Thyroid gland (tissue), 4 donors: ENCODE results near the gene ACOX3. TPM values are rescaled to one million over a fixed set of nuclear protein-coding genes. Genes with fewer than 3 reads are reported as not detected.
A peak's percentile ranks its signal among the peaks of the same experiment; 100 is the strongest.

Experiments used
- DNase-seq, 2 donors: peaks; one replicate each; pipeline ENCODE4 v3.0.0-alpha.2; 2019
- H3K27ac ChIP-seq, 3 donors: fragments of 200-600 bp; sonication (generic); 1 replicate in 2 of 3; 2 replicates in 1 of 3; pipeline ENCODE4 v1.5.1; 2016 to 2019; ENCODE audit warnings: mild to moderate bottlenecking in 1 of 3, moderate library complexity in 1 of 3
- H3K27me3 ChIP-seq: fragments of 200-600 bp; sonication (generic); one replicate; pipeline ENCODE4 v1.5.1; 2019
- H3K36me3 ChIP-seq, 2 donors: fragments of 200-600 bp; sonication (generic); one replicate each; pipeline ENCODE4 v1.5.1; 2016 to 2019
- H3K4me1 ChIP-seq, 2 donors: fragments of 200-600 bp; sonication (generic); one replicate each; pipeline ENCODE4 v1.5.1; 2017 to 2019
- H3K4me3 ChIP-seq, 3 donors: fragments of 200-600 bp; sonication (generic); replicated peaks in 1 of 3; 1 replicate in 2 of 3; 2 replicates in 1 of 3; pipeline ENCODE4 v1.5.1; 2016; ENCODE audit warnings: mild to moderate bottlenecking in 1 of 3
- H3K9me3 ChIP-seq: fragments of 200-600 bp; sonication (generic); one replicate; pipeline ENCODE4 v1.5.1; 2017
- POLR2A ChIP-seq, 2 donors: fragments of 450-650 bp; IDR thresholded peaks; one replicate each; pipeline ENCODE4 v1.6.1; 2017; ENCODE audit warnings: antibody characterized with exemption in 2 of 2, mild to moderate bottlenecking in 2 of 2, moderate library complexity in 1 of 2
- WGBS, 2 donors: methylation state at CpG; one replicate each; pipeline ENCODE4 v1.1.5; 2017; 5-methylcytosine and 5-hydroxymethylcytosine counted together
- intact Hi-C: fragments of 100-400 bp; cut with DNase I; formaldehyde crosslinking; loops from one replicate; pipeline ENCODE4 v1.15.1; 2023
- total RNA-seq, 4 donors: library from RNA; depleted of rRNA; stranded (reverse); fragments of >200 nt; gene quantifications; one replicate each; pipeline ENCODE4 v1.2.3, GENCODE V29; 2016
- TF ChIP-seq, protein P1 (sequence below), 6 experiments: fragments of 200-600 bp in 3 of 6; fragments of 450-650 bp in 3 of 6; sonication (generic) in 3 of 6; IDR thresholded peaks; one replicate each; pipeline ENCODE4 v1.5.1; 2016 to 2019; ENCODE audit warnings: antibody characterized with exemption in 6 of 6, mild to moderate bottlenecking in 2 of 6, inconsistent platforms in 1 of 6, moderate library complexity in 1 of 6

ACOX3 gene
- total RNA-seq, 4 donors from 2014 or later = 28.2 to 61.8 (median 47.7) TPM

GRCh38 chr4:8355864-8356565, 84.5 kb downstream of the ACOX3 start:
- H3K4me3 ChIP-seq = no peak overlapping the region
- TF ChIP-seq, protein P1, sequence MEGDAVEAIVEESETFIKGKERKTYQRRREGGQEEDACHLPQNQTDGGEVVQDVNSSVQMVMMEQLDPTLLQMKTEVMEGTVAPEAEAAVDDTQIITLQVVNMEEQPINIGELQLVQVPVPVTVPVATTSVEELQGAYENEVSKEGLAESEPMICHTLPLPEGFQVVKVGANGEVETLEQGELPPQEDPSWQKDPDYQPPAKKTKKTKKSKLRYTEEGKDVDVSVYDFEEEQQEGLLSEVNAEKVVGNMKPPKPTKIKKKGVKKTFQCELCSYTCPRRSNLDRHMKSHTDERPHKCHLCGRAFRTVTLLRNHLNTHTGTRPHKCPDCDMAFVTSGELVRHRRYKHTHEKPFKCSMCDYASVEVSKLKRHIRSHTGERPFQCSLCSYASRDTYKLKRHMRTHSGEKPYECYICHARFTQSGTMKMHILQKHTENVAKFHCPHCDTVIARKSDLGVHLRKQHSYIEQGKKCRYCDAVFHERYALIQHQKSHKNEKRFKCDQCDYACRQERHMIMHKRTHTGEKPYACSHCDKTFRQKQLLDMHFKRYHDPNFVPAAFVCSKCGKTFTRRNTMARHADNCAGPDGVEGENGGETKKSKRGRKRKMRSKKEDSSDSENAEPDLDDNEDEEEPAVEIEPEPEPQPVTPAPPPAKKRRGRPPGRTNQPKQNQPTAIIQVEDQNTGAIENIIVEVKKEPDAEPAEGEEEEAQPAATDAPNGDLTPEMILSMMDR (IDR thresholded peaks at IDR 0.05) = no peak
- TF ChIP-seq POLR2A (IDR thresholded peaks at IDR 0.05) = no peak
- no peaks in the 10 kb centered on the region for H3K27me3 ChIP-seq
- no peaks in the 10 kb centered on the region for H3K9me3 ChIP-seq
- WGBS, 2 donors = 51 to 63% methylated on average over 8 of the region's 8 CpGs
- H3K36me3 ChIP-seq = no peaks in the 10 kb centered on the region
- peak overlapping the region in 2 of 3 donors; percentile 50 to 51 for H3K27ac ChIP-seq
- intact Hi-C loops = no loop called here
- peak in 1 of 2 donors; percentile 54 for DNase-seq
- H3K4me1 ChIP-seq = peaks cover 47 to 70% of the 10 kb centered on the region in 2 donors

- WGBS, 2 donors = 67 to 75% methylated on average over 6 of the region's 6 CpGs
- no peaks in the 10 kb centered on the region for H3K27me3 ChIP-seq
- H3K4me3 ChIP-seq = no peak overlapping the region
- H3K4me1 ChIP-seq = peaks cover 52 to 77% of the 10 kb centered on the region in 2 donors
- no peak for DNase-seq
- peak overlapping the region in 2 of 3 donors; percentile 50 to 51 for H3K27ac ChIP-seq
- no peak for TF ChIP-seq POLR2A (IDR thresholded peaks at IDR 0.05)
- TF ChIP-seq, protein P1 (IDR thresholded peaks at IDR 0.05) = no peak
- no peaks in the 10 kb centered on the region for H3K36me3 ChIP-seq
- intact Hi-C loops = no loop called here
- H3K9me3 ChIP-seq = no peaks in the 10 kb centered on the region
Observed at GRCh38 chr4:8355306-8355705, 85.2 kb downstream of the ACOX3 start.

- Histone ChIP-seq H3K4me3 (no peak overlapping the region), H3K27ac (peak overlapping the region; percentile 16 to 97 (median 92)), H3K27me3 (no peaks in the 10 kb centered on the region), H3K36me3 (no peaks in the 10 kb centered on the region), H3K9me3 (no peaks in the 10 kb centered on the region), H3K4me1 (peaks cover 52 to 80% of the 10 kb centered on the region in 2 donors)
- DNase-seq = peak in 1 of 2 donors; percentile 61
- WGBS, 2 donors = 78 to 83% methylated on average over 7 to 12 of the region's 12 CpGs
- intact Hi-C loops = no loop called here
- TF ChIP-seq, protein P1 (IDR thresholded peaks at IDR 0.05) = no peak
- no peak for TF ChIP-seq POLR2A (IDR thresholded peaks at IDR 0.05)
Observed at GRCh38 chr4:8353912-8354453, 86.5 kb downstream of the ACOX3 start.

- intact Hi-C loops = no loop called here
- no peak overlapping the region for H3K4me3 ChIP-seq
- H3K36me3 ChIP-seq = no peaks in the 10 kb centered on the region
- 89 to 94% methylated on average over 4 to 9 of the region's 9 CpGs for WGBS, 2 donors
- H3K27ac ChIP-seq = peak overlapping the region; percentile 16 to 97 (median 92)
- no peak for DNase-seq
- no peak for TF ChIP-seq POLR2A (IDR thresholded peaks at IDR 0.05)
- TF ChIP-seq, protein P1 (IDR thresholded peaks at IDR 0.05) = no peak
- H3K9me3 ChIP-seq = no peaks in the 10 kb centered on the region
- peaks cover 47 to 74% of the 10 kb centered on the region in 2 donors for H3K4me1 ChIP-seq
- H3K27me3 ChIP-seq = no peaks in the 10 kb centered on the region
Observed at GRCh38 chr4:8353158-8353669, 87.3 kb downstream of the ACOX3 start.
